ENCODE data around the gene CKM. TPM values are rescaled to one million over a fixed set of nuclear protein-coding genes. Genes with fewer than 3 reads are reported as not detected.
A peak's percentile ranks its signal among the peaks of the same experiment; 100 is the strongest.

The CKM gene
- total and polyA plus RNA-seq, 2 of the 4 experiments (the other 2 are of a cell fraction), result not detected

DNA sequence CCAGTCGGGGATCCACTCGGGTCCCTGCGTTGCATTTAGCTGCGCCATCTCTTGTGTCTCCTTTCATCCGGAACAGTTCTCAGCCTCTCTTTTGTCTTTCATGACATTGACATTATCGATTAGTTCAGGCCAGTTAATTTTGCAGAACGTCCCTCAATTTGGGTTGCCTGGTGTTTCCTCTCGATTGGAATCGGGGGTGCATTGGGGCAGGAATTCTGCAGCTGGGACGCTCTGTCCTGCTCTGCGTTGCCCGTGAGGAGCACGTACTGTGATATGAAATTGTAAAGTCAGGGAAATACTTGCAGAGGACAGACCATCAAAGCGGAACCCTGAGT is 49.2 kb downstream of the CKM start:
- TF ChIP-seq CHD1 (IDR thresholded peaks at IDR 0.05; ENCODE audit: low read depth, low read length) (no peak), MAZ (IDR thresholded peaks at IDR 0.05; ENCODE audit: borderline replicate concordance, low read depth, low read length) (no peak), FOS (IDR thresholded peaks at IDR 0.05; ENCODE audit: low read depth, low read length) (no peak), USF2 (IDR thresholded peaks at IDR 0.05; ENCODE audit: low read depth, low read length) (no peak), MXI1 (IDR thresholded peaks at IDR 0.05; ENCODE audit: borderline replicate concordance, low read depth, low read length) (no peak), POLR2A (IDR thresholded peaks at IDR 0.05; ENCODE audit: low read depth, low read length) (no peak), CTCF (conservative IDR thresholded peaks at IDR 0.05; ENCODE audit: low read depth, low read length) (no peak), BHLHE40 (IDR thresholded peaks at IDR 0.05; ENCODE audit: low read depth, low read length) (no peak), SMC3 (IDR thresholded peaks at IDR 0.05; ENCODE audit: low read depth, low read length) (no peak), RCOR1 (IDR thresholded peaks at IDR 0.05; ENCODE audit: insufficient replicate concordance, low read length) (no peak), NFE2L2 (IDR thresholded peaks at IDR 0.05; ENCODE audit: low read depth, low read length) (no peak), RAD21 (IDR thresholded peaks at IDR 0.05; ENCODE audit: low read length) (no peak), CEBPB (IDR thresholded peaks at IDR 0.05; ENCODE audit: low read depth, low read length) (no peak), MAFK (IDR thresholded peaks at IDR 0.05; ENCODE audit: low read depth, low read length) (no peak), ELK1 (IDR thresholded peaks at IDR 0.05; ENCODE audit: borderline replicate concordance, low read depth, low read length) (no peak), RFX5 (IDR thresholded peaks at IDR 0.05; ENCODE audit: low read depth, low read length) (no peak)
- H3K4me3 ChIP-seq (ENCODE audit: insufficient read depth, low read depth, low read length), result no peak overlapping the region
- DNase-seq (no peak), ATAC-seq (ENCODE audit: low read depth) (no peak)
- no peak overlapping the region for H3K4me2 ChIP-seq (ENCODE audit: low read depth, low read length)
- peak overlapping the region; percentile 21; the same call in 1 of the 2 replicates for H2AK5ac ChIP-seq (ENCODE audit: low read depth, low read length)
- no peak overlapping the region for H2AFZ ChIP-seq (replicated peaks; ENCODE audit: low read length, poor library complexity)
- H2AK9ac ChIP-seq (replicated peaks; ENCODE audit: low read depth, low read length, poor library complexity), result no peak overlapping the region
- no peaks in the 10 kb centered on the region for H3K9me3 ChIP-seq (ENCODE audit: control insufficient read depth, insufficient read depth, low read length)
- in situ Hi-C loops (cut with MboI; ENCODE audit: low sequenced_read_pairs), result no loop called here
- intact Hi-C loops (cut with micrococcal nuclease), result no loop called here
- H3K56ac ChIP-seq (ENCODE audit: extremely low read depth, insufficient read depth, low read length), result no peak overlapping the region
- H3K36me3 ChIP-seq (ENCODE audit: control insufficient read depth, insufficient read depth, low read length), result peaks cover 45% of the 10 kb centered on the region
- H4K5ac ChIP-seq (ENCODE audit: low read depth, low read length), result no peak overlapping the region
- H3K4me1 ChIP-seq (ENCODE audit: control insufficient read depth, insufficient read depth, low read length), result peaks cover 8% of the 10 kb centered on the region
- H3K18ac ChIP-seq (ENCODE audit: low read depth, low read length), result no peak overlapping the region
- no peak overlapping the region for H3K23ac ChIP-seq (ENCODE audit: low read depth, low read length)
- 68% methylated on average over 12 of the region's 14 CpGs; no CpG with 5 or more reads in 1 of the 2 experiments for WGBS, 2 experiments (ENCODE audit: extremely low coverage in 2 of 2, insufficient read length in 1 of 2)
- POLR2A ChIA-PET (ENCODE audit: unreplicated experiment), result no interaction called here
- H3K14ac ChIP-seq (replicated peaks; ENCODE audit: low read depth, low read length), result no peak overlapping the region
- peak overlapping the region; percentile 36; the same call in 1 of the 2 replicates for H3K27ac ChIP-seq (ENCODE audit: insufficient read depth, low read length)
- BruUV-seq (replicated peaks), result no TSS peak
- no peak overlapping the region for H2BK15ac ChIP-seq (ENCODE audit: low read depth, low read length)
- H3K79me1 ChIP-seq (ENCODE audit: low read depth in 1 of 2, low read length in 2 of 2), result peaks cover 7 to 21% of the 10 kb centered on the region in 2 experiments; a peak in 3 of 4 replicates
- CTCF ChIA-PET, result no interaction called here
- dilution Hi-C loops (cut with HindIII; ENCODE audit: low sequenced_read_pairs, unreplicated experiment), result no loop called here
- no peak overlapping the region for H3K4ac ChIP-seq (ENCODE audit: low read depth, low read length)
- no peaks in the 10 kb centered on the region for H3K27me3 ChIP-seq (ENCODE audit: control insufficient read depth, insufficient read depth, low read length)
- H4K8ac ChIP-seq (ENCODE audit: low read depth in 2 of 2, low read length in 2 of 2), result no peak overlapping the region
- peaks cover 8% of the 10 kb centered on the region for H3K9me1 ChIP-seq (ENCODE audit: insufficient read depth, low read length)
- H4K91ac ChIP-seq (ENCODE audit: insufficient read depth, low read depth, low read length), result no peak overlapping the region
- H2BK5ac ChIP-seq (ENCODE audit: low read depth, low read length, poor library complexity, severe bottlenecking), result no peak overlapping the region
- peaks cover 15% of the 10 kb centered on the region for H4K20me1 ChIP-seq (ENCODE audit: insufficient read depth, low read length)
- H2BK120ac ChIP-seq (ENCODE audit: low read depth, low read length), result no peak overlapping the region
- H3K9ac ChIP-seq (ENCODE audit: low read depth, low read length), result no peak overlapping the region
- no peak overlapping the region for H2BK20ac ChIP-seq (ENCODE audit: low read depth, low read length)

Data from IMR-90 (cell line).